Coronary artery (tissue), 2 donors: ENCODE results near the gene KIFAP3.
"Not testable (repeated sequence)": the region's sequence is repeated elsewhere in the genome, so short reads cannot be mapped to it uniquely, and the experiment has no call there.

Experiments
- DNase-seq: peaks from one replicate; pipeline ENCODE4 v3.0.0-alpha.2; 2017; ENCODE audit warnings: low spot score
- H3K27ac ChIP-seq, 2 donors: fragments of 200-600 bp; sonication (generic); one replicate each; pipeline ENCODE4 v1.5.1; 2016 to 2019
- H3K4me3 ChIP-seq: fragments of 200-600 bp; sonication (generic); 2 replicates; pipeline ENCODE4 v1.5.1; 2016; ENCODE audit warnings: mild to moderate bottlenecking, moderate library complexity
- TF ChIP-seq, protein P1 (sequence below): fragments of 200-600 bp; sonication (generic); IDR thresholded peaks from one replicate; pipeline ENCODE4 v1.5.1; 2019; ENCODE audit warnings: antibody characterized with exemption

KIFAP3 gene

DNA sequence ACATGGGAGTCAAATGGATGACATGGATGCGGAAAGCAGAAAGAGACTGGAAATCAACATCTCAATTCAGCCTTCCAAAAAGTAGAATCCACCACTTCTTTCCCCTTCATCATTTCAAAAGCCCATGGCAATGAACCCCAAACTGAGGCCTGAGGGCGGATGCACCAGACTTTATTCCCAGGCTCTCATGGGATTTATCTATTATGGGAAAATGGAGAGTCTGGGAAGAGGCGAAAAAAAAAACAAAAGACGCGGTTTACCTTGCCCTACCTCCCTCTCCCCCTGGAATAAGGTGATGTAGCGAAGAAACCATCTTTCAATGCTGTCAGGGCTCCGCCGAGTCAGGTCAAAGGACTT lies 624 bp downstream of the KIFAP3 start:
- TF ChIP-seq, protein P1, sequence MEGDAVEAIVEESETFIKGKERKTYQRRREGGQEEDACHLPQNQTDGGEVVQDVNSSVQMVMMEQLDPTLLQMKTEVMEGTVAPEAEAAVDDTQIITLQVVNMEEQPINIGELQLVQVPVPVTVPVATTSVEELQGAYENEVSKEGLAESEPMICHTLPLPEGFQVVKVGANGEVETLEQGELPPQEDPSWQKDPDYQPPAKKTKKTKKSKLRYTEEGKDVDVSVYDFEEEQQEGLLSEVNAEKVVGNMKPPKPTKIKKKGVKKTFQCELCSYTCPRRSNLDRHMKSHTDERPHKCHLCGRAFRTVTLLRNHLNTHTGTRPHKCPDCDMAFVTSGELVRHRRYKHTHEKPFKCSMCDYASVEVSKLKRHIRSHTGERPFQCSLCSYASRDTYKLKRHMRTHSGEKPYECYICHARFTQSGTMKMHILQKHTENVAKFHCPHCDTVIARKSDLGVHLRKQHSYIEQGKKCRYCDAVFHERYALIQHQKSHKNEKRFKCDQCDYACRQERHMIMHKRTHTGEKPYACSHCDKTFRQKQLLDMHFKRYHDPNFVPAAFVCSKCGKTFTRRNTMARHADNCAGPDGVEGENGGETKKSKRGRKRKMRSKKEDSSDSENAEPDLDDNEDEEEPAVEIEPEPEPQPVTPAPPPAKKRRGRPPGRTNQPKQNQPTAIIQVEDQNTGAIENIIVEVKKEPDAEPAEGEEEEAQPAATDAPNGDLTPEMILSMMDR = no peak
- peak overlapping the region; percentile 84 to 91 for H3K27ac ChIP-seq
- DNase-seq = no peak

DNA sequence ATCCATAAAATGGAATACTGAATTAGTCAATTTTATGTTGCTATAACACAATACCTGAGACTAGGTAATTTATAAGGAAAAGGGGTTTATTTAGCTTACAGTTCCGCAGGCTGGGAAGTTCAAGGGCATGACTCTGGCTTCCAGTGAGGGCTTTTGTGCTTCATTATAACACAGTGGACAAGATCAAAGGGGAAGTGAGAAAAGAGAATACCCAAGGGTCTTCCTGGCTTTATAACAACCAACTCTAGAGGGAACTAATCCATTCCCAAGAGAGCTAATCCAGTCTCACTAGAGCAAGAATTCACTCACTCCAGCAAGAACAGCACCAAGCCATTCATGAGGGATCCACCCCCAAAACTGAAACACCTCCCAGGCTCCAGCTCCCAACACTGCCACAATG lies 3.1 kb downstream of the KIFAP3 start:
- TF ChIP-seq, protein P1 = no peak
- H3K27ac ChIP-seq = no peak overlapping the region
- no peak overlapping the region for H3K4me3 ChIP-seq
- DNase-seq = no peak

More for the DNA sequence above, 624 bp downstream of the KIFAP3 start:
- H3K4me3 ChIP-seq = peak overlapping the region; percentile 89

DNA sequence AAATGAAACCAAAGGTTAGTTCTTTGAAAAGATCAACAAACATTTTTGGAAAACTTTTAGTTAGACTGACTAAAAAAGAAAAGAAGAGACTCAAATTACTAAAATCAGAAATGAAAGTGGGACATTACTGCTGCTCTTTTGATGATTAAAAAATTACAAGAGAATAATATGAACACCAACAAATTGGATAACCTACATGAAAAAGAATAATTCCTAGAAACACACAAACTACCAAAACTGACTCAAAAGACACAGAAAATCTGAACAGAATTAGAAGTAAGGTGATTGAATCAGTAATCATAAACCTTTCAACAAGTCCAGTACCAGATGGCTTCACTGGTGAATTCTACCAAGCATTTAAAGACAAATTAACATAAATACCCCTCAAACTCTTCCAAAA lies 5.6 kb downstream of the KIFAP3 start:
- TF ChIP-seq, protein P1 = no peak
- no peak overlapping the region for H3K4me3 ChIP-seq
- no peak for DNase-seq
- no peak overlapping the region for H3K27ac ChIP-seq

DNA sequence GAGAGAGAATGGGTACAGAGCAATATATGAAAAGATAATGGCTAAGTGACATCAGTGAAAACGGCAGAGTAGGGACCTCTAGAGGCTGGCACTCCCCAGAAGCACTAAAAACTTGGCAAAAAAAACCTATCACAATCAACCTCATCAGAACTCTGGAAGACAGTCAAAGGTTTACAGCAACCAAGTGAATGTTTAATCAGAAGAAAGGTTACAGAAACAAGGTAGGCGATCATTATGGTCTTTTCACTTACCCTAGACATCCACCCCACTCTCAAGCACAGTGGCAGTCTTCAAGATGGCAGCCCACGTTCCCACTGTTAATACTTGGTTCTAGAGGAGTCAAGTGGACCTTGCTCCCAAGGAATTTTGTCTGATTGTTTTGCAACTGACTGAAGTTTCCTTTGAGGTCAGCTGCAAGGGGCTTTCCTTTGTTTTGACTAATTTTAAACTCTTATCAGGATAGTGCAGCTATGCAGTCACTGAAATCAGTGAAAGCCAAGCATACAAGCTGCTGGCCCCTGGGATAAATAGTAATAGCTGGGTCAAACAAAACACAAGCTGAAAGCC lies 7.2 kb downstream of the KIFAP3 start:
- TF ChIP-seq, protein P1 = no peak
- Histone ChIP-seq H3K4me3 (no peak overlapping the region), H3K27ac (no peak overlapping the region)
- DNase-seq = no peak

DNA sequence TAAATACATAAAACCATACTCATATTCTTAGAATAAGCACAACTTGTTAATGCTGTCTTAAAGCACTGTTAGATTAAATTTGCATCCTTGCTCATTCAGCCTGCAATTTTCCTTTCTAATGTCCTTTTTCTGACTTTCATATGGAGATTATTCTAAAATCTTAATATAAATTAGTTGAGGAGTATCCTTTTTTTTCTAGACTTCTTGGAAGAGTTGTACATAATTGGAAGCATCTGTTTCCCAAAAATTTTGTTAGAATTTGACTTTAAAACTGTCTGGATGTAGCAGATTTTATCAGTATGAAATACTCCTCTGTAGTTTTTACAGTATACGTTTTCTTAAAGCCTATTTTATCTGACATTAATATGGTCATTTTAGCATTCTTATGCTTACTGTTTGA lies 9.7 kb downstream of the KIFAP3 start:
- TF ChIP-seq, protein P1 = no peak
- Histone ChIP-seq H3K27ac (no peak overlapping the region), H3K4me3 (no peak overlapping the region)
- DNase-seq = no peak

DNA sequence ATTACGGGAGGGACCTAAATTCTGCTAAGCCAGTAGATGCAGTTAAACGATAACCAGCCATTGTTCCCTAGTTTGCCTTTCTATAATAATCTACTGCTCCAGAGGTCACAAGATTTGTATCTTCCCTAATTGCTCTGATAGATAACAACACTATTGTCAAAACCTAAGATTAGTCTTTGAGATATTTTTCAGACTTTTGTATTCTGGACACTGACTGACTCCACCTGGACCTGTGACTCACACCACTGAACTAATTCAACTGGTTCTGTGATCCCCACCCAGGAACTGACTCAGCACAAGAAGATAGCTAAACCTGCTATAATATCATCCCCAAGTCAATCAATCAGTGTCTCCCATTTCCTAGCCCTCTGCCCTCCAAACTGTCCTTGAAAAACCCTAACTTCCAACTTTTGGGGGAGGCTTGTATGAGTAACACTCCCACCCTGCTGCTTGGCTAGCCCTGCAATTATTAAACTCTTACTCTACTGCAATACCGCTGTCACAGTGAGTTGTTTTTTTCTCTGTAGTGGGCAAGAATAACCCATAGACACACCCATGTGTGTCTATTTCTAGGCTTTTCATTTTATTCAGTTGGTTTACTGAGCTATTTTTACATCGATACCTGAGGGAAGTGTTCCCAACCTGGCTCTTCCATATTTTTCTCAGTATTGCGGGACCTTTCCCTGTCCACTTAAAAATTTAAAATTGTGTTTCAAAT lies 11.2 kb downstream of the KIFAP3 start:
- Histone ChIP-seq H3K27ac (no peak overlapping the region), H3K4me3 (no peak overlapping the region)
- TF ChIP-seq, protein P1 = no peak
- DNase-seq = no peak

DNA sequence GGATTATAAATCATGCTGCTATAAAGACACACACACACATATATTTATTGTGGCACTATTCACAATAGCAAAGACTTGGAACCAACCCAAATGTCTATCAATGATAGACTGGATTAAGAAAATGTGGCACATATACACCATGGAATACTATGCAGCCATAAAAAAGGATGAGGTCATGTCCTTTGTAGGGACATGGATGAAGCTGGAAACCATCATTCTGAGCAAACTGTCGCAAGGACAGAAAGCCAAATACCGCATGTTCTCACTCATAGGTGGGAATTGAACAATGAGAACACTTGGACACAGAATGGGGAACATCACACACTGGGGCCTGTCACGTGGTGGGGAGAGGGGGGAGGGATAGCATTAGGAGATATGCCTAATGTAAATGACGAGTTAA lies 12.8 kb downstream of the KIFAP3 start:
- not testable (repeated sequence) for H3K4me3 ChIP-seq, DNase-seq, H3K27ac ChIP-seq

DNA sequence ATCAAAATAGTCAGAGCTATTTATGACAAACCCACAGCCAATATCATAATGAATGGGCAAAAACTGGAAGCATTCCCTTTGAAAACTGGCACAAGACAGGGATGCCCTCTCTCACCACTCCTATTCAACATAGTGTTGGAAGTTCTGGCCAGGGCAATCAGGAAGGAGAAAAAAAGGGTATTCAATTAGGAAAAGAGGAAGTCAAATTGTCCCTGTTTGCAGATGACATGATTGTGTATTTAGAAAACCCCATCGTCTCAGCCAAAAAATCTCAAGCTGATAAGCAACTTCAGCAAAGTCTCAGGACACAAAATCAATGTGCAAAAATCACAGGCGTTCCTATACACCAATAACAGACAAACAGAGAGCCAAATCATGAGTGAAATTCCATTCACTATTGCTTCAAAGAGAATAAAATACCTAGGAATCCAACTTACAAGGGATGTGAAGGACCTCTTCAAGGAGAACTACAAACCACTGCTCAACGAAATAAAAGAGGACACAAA lies 14.4 kb downstream of the KIFAP3 start:
- not testable (repeated sequence) for DNase-seq

More for the DNA sequence above, 14.4 kb downstream of the KIFAP3 start:
- H3K27ac ChIP-seq, H3K4me3 ChIP-seq: not testable (repeated sequence)
